NCI-H524 (cell line): ENCODE data around the gene TPBGL.
A peak's percentile ranks its signal among the peaks of the same experiment; 100 is the strongest.
"Not testable (repeated sequence)": the region's sequence is repeated elsewhere in the genome, so short reads cannot be mapped to it uniquely, and the experiment has no call there.

Experiments used
- DNase-seq, 2 experiments: peaks; one replicate each; lab custom pipeline; 2025; lab: John Stamatoyannopoulos, UW

TPBGL gene

GRCh38 chr11:75272821-75273301 is 32.3 kb downstream of the TPBGL start:
- no peak for DNase-seq

- DNase-seq = no peak
Observed at GRCh38 chr11:75273411-75274391, 33.1 kb downstream of the TPBGL start.

GRCh38 chr11:75274716-75275115 is 34.1 kb downstream of the TPBGL start:
- DNase-seq = not testable (repeated sequence)

- DNase-seq = peak; percentile 80 to 93
Observed at GRCh38 chr11:75275581-75275980, 35.0 kb downstream of the TPBGL start.

GRCh38 chr11:75276186-75276585 is 35.6 kb downstream of the TPBGL start:
- no peak for DNase-seq

GRCh38 chr11:75276686-75277085 is 36.1 kb downstream of the TPBGL start:
- DNase-seq = peak; percentile 93 to 98

GRCh38 chr11:75277211-75277805 is 36.7 kb downstream of the TPBGL start:
- no peak for DNase-seq

- DNase-seq = no peak
Observed at GRCh38 chr11:75277991-75278790, 37.6 kb downstream of the TPBGL start.

GRCh38 chr11:75279273-75279672 is 38.7 kb downstream of the TPBGL start:
- DNase-seq = no peak

- DNase-seq = peak; percentile 72 to 93
Observed at GRCh38 chr11:75280227-75280701, 39.7 kb downstream of the TPBGL start.

- DNase-seq = no peak
Observed at GRCh38 chr11:75280770-75281468, 40.3 kb downstream of the TPBGL start.

- no peak for DNase-seq
Observed at GRCh38 chr11:75281469-75282095, 41.0 kb downstream of the TPBGL start.

GRCh38 chr11:75283391-75283931 is 42.9 kb downstream of the TPBGL start:
- DNase-seq = no peak

GRCh38 chr11:75285776-75286360 is 45.3 kb downstream of the TPBGL start:
- no peak for DNase-seq

- no peak for DNase-seq
Observed at GRCh38 chr11:75286826-75287465, 46.4 kb downstream of the TPBGL start.

- DNase-seq = no peak
Observed at GRCh38 chr11:75287579-75287978, 47.0 kb downstream of the TPBGL start.

GRCh38 chr11:75289511-75289760 is 48.9 kb downstream of the TPBGL start:
- no peak for DNase-seq

- no peak for DNase-seq
Observed at GRCh38 chr11:75289919-75290318, 49.3 kb downstream of the TPBGL start.

GRCh38 chr11:75291741-75292140 is 51.2 kb downstream of the TPBGL start:
- no peak for DNase-seq

GRCh38 chr11:75292943-75293342 is 52.4 kb downstream of the TPBGL start:
- no peak for DNase-seq
